WI38 (cell line): ENCODE results near the gene BDNF.

ENCODE experiments used
- H3K4me3 ChIP-seq: 2 replicates; pipeline ENCODE4 v1.5.1; 2011; ENCODE audit warnings: low read depth, mild to moderate bottlenecking, control low read depth, low read length
- TF ChIP-seq, protein P1 (sequence below): IDR thresholded peaks from 2 replicates; pipeline ENCODE4 v1.5.1; 2012; ENCODE audit warnings: low read depth, mild to moderate bottlenecking, control low read depth, low read length

Gene BDNF

GRCh38 chr11:27612932-27613880 lies 87.0 kb downstream of the BDNF start:
- no peak overlapping the region for H3K4me3 ChIP-seq
- TF ChIP-seq, protein P1, sequence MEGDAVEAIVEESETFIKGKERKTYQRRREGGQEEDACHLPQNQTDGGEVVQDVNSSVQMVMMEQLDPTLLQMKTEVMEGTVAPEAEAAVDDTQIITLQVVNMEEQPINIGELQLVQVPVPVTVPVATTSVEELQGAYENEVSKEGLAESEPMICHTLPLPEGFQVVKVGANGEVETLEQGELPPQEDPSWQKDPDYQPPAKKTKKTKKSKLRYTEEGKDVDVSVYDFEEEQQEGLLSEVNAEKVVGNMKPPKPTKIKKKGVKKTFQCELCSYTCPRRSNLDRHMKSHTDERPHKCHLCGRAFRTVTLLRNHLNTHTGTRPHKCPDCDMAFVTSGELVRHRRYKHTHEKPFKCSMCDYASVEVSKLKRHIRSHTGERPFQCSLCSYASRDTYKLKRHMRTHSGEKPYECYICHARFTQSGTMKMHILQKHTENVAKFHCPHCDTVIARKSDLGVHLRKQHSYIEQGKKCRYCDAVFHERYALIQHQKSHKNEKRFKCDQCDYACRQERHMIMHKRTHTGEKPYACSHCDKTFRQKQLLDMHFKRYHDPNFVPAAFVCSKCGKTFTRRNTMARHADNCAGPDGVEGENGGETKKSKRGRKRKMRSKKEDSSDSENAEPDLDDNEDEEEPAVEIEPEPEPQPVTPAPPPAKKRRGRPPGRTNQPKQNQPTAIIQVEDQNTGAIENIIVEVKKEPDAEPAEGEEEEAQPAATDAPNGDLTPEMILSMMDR, result no peak

DNA sequence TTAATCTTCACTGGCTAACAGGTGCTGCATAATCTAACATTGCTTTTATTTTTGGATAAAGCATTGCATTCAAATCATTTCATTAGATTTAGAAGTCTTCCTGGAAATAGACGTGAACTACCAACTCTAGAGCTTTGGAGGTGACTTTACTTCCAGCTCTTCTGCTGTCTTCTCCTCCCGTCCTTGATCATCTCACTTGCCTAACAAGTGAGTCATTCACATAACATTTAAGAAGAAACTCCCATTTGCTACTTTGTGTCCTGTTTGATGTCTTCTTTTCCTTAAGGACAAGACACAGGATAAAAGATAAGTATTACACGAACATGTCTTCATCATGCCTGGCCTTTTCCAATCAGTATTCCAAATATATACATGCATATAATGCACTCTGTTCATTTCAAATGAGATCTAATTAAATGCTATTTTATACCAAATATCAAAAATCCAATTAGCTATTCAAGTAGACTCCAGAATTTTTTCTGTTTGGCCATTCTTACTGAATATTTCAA lies 88.3 kb downstream of the BDNF start:
- TF ChIP-seq, protein P1, result no peak
- no peak overlapping the region for H3K4me3 ChIP-seq

- TF ChIP-seq, protein P1, result no peak
- H3K4me3 ChIP-seq, result no peak overlapping the region
These were observed 88.9 kb downstream of the BDNF start for GRCh38 chr11:27611390-27611789.

DNA sequence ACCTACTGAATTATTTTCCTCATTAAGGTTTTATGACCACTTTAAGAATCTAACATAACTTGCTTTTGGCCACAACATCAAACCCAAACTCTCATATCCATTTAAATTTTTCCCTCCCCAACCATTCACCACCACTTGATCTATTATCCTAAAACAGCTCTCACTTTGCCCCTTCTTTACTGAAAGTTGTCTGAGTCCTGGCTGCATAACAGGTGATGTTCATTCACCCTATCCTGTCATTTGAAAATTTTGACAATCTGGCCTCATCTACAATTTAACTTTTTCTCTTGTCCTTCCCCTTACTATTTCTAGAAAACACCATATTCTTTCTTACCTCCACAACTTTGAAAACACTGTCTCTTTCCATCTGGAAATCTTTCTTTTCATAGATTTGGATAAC lies 89.3 kb downstream of the BDNF start:
- H3K4me3 ChIP-seq, result no peak overlapping the region
- TF ChIP-seq, protein P1, result no peak

- TF ChIP-seq, protein P1, result no peak
- H3K4me3 ChIP-seq, result no peak overlapping the region
These were observed 90.0 kb downstream of the BDNF start for GRCh38 chr11:27610280-27610679.

DNA sequence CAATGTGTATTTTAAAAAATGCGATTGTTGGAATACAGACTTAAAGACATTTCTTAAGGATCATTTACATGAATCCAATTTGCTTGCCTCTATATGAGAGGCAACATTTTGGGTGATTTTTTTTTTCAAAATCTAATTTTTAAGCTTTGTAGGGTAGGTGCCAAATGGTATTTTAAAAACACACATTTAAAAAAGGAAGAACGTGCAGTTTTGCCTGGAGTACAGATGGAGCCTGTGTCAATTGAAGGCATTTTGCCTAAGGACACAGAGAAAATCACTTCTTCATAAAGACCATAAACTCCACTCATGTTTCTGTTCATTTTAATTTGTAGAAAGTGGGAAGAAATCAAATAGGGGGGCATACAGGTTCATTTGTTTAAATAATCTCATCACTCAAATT lies 91.3 kb downstream of the BDNF start:
- TF ChIP-seq, protein P1, result no peak
- no peak overlapping the region for H3K4me3 ChIP-seq

DNA sequence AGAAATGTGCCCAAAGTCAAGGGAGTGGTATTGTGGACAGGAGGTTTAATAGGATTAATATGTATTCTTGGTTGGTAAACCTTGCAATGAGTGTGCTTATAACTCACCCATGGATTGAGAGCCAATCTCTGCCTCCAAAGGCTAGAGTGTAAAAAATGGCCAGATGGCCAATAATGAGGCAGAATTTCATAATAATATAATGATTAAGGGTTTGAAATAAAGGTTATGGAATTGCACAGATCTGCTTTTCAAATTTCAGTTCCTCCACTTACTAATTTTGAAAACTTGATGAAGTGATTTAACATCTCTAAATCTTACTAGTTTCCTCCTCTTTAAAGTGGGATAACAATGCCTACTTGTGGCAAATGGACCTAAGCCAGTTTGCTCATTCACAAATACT lies 94.8 kb downstream of the BDNF start:
- H3K4me3 ChIP-seq, result no peak overlapping the region
- TF ChIP-seq, protein P1, result no peak
